ENCODE data around the gene ALOX5AP.

DNA sequence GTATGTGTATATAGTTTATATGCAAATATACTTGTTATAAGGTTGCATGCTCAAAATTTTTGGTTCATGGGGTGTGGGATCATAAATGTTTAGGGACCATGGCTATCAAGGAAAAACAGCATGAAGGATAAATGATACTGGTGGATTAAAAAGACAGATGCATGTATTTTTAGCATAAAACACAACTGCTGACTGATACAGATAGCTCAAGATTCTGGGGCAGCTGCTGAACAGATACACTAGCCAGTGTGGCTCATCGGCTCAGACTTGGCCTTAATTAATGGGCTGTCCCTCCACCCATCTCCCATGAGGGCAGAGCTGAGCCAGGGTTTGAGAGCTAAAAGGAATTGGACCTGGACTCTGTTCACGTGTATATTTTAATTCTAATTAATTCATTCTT, 11.4 kb downstream of the ALOX5AP start:
- no peak for TF ChIP-seq POLR2A (IDR thresholded peaks at IDR 0.05; ENCODE audit: low read length)
- no peak for TF ChIP-seq GATA1 (IDR thresholded peaks at IDR 0.05; ENCODE audit: low read depth, low read length)
